HG03558 (cell line): Measurements from ENCODE around the gene NAXD.
"Not testable (repeated sequence)": the region's sequence is repeated elsewhere in the genome, so short reads cannot be mapped to it uniquely, and the experiment has no call there.

ENCODE experiments used
- ATAC-seq: cut with Tn5 transposase; IDR thresholded peaks from one replicate; pipeline ENCODE4 v1.9.1; 2021; ENCODE audit warnings: moderate number of reproducible peaks; ENCODE audit not compliant: unreplicated experiment; ENCODE audit errors: extremely low read depth

NAXD gene

GRCh38 chr13:110661256-110661655 is 45.9 kb downstream of the NAXD start:
- no peak for ATAC-seq

GRCh38 chr13:110662091-110662490 is 46.7 kb downstream of the NAXD start:
- ATAC-seq = no peak

GRCh38 chr13:110662777-110663443 is 47.6 kb downstream of the NAXD start:
- no peak for ATAC-seq

GRCh38 chr13:110663491-110663890 is 48.1 kb downstream of the NAXD start:
- no peak for ATAC-seq

GRCh38 chr13:110664041-110664440 is 48.7 kb downstream of the NAXD start:
- ATAC-seq = no peak

- ATAC-seq = no peak
These were observed 49.3 kb downstream of the NAXD start for GRCh38 chr13:110664673-110665072.

GRCh38 chr13:110665491-110666254 is 50.3 kb downstream of the NAXD start:
- ATAC-seq = no peak

- no peak for ATAC-seq
These were observed 50.8 kb downstream of the NAXD start for GRCh38 chr13:110666255-110666533.

- ATAC-seq = no peak
These were observed 53.7 kb downstream of the NAXD start for GRCh38 chr13:110669036-110669435.

- ATAC-seq = not testable (repeated sequence)
These were observed 54.5 kb downstream of the NAXD start for GRCh38 chr13:110669814-110670213.

GRCh38 chr13:110676595-110677587 is 61.5 kb downstream of the NAXD start:
- peak; percentile 48 for ATAC-seq

- ATAC-seq = no peak
These were observed 62.6 kb downstream of the NAXD start for GRCh38 chr13:110677731-110678545.

GRCh38 chr13:110680852-110681251 is 65.5 kb downstream of the NAXD start:
- ATAC-seq = no peak

- no peak for ATAC-seq
These were observed 66.7 kb downstream of the NAXD start for GRCh38 chr13:110681868-110682550.

- ATAC-seq = no peak
These were observed 67.4 kb downstream of the NAXD start for GRCh38 chr13:110682746-110683145.

GRCh38 chr13:110683203-110683883 is 68.0 kb downstream of the NAXD start:
- ATAC-seq = no peak

GRCh38 chr13:110683921-110684320 is 68.6 kb downstream of the NAXD start:
- ATAC-seq = no peak

GRCh38 chr13:110684388-110685056 is 69.2 kb downstream of the NAXD start:
- no peak for ATAC-seq
